ENCODE data around the gene FBXL20.
"Not testable (repeated sequence)": the region's sequence is repeated elsewhere in the genome, so short reads cannot be mapped to it uniquely, and the experiment has no call there.

Gene FBXL20

DNA sequence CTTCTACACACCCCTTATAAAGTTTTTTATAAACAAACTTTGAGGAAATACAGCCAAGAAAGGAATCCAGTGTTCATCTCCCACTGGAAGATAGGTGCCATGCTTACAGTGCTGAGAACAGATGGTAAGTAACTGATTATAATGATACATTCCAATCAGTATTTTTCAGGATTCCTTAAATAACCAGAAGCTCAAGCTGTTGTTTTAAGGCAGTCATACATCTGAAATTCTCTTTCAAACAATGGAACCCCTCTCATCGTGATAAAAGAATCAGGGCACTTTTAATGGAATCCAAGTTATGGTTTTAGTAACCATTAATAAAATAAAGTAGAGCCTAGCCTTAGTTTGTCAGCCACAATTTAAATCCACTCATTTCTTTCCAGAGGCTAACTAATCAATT, 119.6 kb downstream of the FBXL20 start:
- DNase-seq (ENCODE audit: low read depth): no peak
- TF ChIP-seq, protein P1, sequence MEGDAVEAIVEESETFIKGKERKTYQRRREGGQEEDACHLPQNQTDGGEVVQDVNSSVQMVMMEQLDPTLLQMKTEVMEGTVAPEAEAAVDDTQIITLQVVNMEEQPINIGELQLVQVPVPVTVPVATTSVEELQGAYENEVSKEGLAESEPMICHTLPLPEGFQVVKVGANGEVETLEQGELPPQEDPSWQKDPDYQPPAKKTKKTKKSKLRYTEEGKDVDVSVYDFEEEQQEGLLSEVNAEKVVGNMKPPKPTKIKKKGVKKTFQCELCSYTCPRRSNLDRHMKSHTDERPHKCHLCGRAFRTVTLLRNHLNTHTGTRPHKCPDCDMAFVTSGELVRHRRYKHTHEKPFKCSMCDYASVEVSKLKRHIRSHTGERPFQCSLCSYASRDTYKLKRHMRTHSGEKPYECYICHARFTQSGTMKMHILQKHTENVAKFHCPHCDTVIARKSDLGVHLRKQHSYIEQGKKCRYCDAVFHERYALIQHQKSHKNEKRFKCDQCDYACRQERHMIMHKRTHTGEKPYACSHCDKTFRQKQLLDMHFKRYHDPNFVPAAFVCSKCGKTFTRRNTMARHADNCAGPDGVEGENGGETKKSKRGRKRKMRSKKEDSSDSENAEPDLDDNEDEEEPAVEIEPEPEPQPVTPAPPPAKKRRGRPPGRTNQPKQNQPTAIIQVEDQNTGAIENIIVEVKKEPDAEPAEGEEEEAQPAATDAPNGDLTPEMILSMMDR (IDR thresholded peaks at IDR 0.05; ENCODE audit: insufficient read depth, low read depth, low read length, missing control alignments): no peak
- no peak overlapping the region for H3K4me3 ChIP-seq (ENCODE audit: low read depth, low read length)

DNA sequence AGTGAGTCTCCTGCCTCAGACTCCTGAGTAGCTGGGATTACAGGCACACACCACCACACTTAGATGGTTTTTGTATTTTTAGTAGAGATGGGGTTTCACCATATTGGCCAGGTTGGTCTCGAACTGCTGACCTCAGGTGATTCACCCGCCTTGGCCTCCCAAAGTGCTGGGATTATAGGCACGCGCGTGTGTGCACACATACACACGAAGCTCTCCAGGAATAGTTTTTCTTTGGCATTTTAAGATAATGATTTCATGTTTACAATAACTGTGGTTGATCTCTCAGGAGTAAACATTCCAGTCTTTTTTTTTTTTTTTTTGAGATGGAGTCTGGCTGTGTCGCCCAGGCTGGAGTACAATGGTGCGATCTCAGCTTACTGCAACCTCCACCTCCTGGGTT, 123.2 kb downstream of the FBXL20 start:
- not testable (repeated sequence) for H3K4me3 ChIP-seq (ENCODE audit: low read depth, low read length); DNase-seq (ENCODE audit: low read depth)

DNA sequence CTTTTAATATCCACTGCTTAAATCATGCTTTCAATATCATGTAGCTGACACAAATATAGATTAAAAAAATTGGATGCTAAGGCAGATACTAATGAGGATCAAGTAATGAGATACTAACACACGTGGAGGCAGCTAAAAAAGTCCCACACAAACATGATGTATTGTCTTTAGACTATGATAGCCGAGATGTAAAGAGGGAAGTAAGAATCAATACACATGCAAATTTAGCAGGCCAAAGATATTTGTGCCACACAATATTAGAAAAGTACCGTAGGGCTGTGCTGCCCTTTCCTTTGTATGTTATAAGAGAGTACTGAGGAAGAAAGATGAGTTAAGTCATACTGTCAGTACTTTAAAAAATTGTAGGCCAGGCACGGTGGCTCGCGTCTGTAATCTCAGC, 124.3 kb downstream of the FBXL20 start:
- H3K4me3 ChIP-seq (ENCODE audit: low read depth, low read length): no peak overlapping the region
- TF ChIP-seq, protein P1 (IDR thresholded peaks at IDR 0.05; ENCODE audit: insufficient read depth, low read depth, low read length, missing control alignments): no peak
- peak; percentile 35 for DNase-seq (ENCODE audit: low read depth)

DNA sequence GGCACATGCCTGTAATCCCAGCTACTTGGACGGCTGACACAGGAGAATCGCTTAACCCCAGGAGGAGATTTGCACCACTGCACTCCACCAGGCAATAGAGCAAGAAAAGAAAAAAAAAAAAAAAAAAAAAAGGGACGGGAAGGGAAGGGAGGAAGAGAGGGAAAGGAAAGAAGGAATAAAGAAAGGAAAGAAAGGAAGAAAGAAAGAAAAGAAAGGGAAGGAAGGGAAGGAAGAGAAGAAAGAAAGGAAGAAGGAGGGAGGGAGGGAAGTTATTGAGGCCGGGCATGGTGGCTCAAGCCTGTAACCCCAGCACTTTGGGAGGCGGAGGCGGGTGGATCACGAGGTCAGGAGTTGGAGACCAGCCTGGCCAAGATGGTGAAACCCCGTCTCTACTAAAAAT, 125.3 kb downstream of the FBXL20 start:
- no peak overlapping the region for H3K4me3 ChIP-seq (ENCODE audit: low read depth, low read length)
- DNase-seq (ENCODE audit: low read depth): no peak
- TF ChIP-seq, protein P1 (IDR thresholded peaks at IDR 0.05; ENCODE audit: insufficient read depth, low read depth, low read length, missing control alignments): no peak

DNA sequence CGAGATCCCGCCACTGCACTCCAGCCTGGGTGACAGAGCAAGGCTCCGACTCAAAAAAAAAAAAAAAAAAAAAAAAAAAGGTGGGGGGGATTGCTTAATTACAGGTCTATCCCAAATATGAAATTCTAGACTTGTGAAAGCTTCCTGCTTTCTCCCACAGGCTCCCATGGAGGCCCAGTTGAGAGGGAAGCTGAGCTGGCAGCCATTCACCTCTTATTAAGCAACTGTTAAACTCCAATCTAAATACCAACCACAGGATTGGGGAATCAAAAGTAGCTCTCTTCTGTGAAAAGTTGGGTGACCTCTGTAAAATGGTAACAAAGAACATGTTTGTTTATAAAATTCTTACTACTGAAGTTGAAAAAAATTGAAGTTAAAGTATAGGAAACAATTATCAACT, 129.9 kb downstream of the FBXL20 start:
- TF ChIP-seq, protein P1 (IDR thresholded peaks at IDR 0.05; ENCODE audit: insufficient read depth, low read depth, low read length, missing control alignments): no peak
- H3K4me3 ChIP-seq (ENCODE audit: low read depth, low read length): no peak overlapping the region

DNA sequence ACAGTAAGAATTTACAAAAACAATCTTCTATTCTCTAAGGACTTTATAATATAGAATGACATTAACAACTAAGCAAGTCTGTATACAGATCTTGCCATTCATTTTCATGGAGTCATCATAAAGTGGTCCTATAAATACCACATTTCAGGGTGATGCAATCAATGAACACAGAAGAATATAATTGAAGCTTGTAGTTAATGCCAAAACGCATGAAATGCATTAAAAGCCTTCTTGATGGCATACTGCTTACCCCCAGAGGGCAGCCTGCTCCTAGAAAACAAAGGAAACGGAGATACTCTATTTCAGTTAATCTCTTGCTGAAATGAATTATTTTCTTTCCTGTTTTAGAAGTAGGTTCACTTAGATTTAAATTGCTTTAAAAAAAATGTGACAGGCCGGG, 130.5 kb downstream of the FBXL20 start:
- DNase-seq (ENCODE audit: low read depth): peak; percentile 38
- TF ChIP-seq, protein P1 (IDR thresholded peaks at IDR 0.05; ENCODE audit: insufficient read depth, low read depth, low read length, missing control alignments): peak; percentile 29
- H3K4me3 ChIP-seq (ENCODE audit: low read depth, low read length): no peak overlapping the region

More for the DNA sequence above, 129.9 kb downstream of the FBXL20 start:
- no peak for DNase-seq (ENCODE audit: low read depth)

DNA sequence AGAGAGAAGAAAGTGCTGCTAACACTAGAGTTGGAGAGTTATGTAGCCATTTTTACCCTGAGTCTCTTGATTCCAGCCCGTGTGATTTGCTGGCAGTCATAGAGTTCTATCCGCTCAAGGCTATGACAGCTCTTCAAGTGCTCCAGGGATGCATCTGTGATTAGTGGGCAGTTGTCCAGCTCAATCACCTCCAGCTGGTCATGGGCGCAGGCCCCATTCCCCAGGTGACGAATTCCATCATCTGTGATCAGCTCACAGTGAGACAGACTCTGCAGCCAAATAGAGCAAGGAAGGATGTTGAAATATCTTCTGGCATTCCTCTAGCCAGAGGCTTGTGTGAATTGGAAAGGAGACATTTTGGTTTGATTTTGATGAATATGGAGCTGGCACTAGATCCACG, 137.3 kb downstream of the FBXL20 start:
- no peak for DNase-seq (ENCODE audit: low read depth)
- TF ChIP-seq, protein P1 (IDR thresholded peaks at IDR 0.05; ENCODE audit: insufficient read depth, low read depth, low read length, missing control alignments): no peak
- no peak overlapping the region for H3K4me3 ChIP-seq (ENCODE audit: low read depth, low read length)

Data from GM12865 (cell line).